LNCaP clone FGC (cell line): Measurements from ENCODE around the gene IQGAP2.

ENCODE experiments used
- DNase-seq: peaks from one replicate; pipeline ENCODE4 v3.0.0-alpha.2; 2011; ENCODE audit warnings: low read depth
- H3K4me3 ChIP-seq: 2 replicates; pipeline ENCODE4 v1.5.1; 2011; ENCODE audit warnings: mild to moderate bottlenecking, low read depth, low read length, control low read depth
- TF ChIP-seq, protein P1 (sequence below): IDR thresholded peaks from 2 replicates; pipeline ENCODE4 v1.5.1; 2012; ENCODE audit warnings: mild to moderate bottlenecking; ENCODE audit not compliant: control insufficient read depth, insufficient read depth; ENCODE audit errors: extremely low read depth

Gene IQGAP2

DNA sequence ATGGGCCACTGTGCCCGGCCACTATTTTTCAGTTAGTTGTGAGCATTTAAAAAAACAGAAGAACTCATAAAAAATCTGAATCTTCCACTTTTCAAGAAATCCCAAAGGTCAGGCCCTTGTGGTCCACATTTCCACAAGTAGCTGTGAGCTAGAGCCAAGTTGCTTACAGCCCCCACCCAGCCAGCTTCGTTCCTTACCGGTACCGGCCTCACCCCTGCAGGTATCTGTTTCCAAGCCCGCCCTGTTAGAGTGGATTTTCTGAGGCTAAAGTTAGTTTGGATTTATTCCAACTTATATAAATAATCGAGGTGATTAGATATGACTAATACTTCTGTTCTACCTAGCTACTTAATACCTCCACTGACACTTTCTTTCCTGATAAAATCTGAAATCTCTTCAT is 139.2 kb downstream of the IQGAP2 start:
- TF ChIP-seq, protein P1, sequence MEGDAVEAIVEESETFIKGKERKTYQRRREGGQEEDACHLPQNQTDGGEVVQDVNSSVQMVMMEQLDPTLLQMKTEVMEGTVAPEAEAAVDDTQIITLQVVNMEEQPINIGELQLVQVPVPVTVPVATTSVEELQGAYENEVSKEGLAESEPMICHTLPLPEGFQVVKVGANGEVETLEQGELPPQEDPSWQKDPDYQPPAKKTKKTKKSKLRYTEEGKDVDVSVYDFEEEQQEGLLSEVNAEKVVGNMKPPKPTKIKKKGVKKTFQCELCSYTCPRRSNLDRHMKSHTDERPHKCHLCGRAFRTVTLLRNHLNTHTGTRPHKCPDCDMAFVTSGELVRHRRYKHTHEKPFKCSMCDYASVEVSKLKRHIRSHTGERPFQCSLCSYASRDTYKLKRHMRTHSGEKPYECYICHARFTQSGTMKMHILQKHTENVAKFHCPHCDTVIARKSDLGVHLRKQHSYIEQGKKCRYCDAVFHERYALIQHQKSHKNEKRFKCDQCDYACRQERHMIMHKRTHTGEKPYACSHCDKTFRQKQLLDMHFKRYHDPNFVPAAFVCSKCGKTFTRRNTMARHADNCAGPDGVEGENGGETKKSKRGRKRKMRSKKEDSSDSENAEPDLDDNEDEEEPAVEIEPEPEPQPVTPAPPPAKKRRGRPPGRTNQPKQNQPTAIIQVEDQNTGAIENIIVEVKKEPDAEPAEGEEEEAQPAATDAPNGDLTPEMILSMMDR, result no peak
- H3K4me3 ChIP-seq, result no peak overlapping the region
- DNase-seq, result no peak

DNA sequence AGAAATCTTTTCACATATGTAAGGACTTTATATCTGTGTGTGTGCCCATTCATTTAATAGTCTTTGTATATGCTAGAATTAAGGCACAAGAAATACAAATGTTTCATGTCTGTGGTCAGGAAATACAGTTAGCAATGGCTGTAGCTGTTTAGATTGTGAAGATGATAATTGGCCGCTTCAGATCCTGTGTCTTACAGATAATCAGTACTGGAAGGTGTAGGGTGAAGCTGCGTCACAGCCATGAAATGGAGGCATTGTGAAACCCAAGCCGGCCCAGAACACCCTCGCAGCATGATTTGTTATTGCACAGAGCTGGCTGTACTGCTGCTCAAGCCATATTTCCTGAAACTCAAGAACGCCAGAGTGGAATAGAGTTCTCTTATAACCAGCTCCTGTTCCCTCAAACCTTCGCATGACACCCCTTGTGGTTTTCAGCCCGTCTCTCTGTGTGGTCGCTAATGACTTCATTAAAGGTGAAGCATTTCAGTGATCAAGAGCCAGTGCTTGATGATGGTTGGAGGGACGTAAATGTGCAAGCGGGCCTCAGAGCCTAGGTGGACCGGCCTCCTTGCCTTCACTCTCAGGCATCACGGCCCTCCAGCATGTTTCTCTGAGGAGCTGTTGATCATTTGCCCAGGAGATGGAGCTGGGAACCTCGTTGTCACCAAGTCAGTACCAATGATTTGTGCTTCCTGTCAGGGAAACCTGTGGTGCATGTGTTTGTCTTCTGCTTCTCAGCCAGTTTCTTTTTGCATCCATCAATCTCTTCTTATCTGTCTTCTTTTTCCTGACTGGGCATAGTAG is 140.0 kb downstream of the IQGAP2 start:
- TF ChIP-seq, protein P1, result no peak
- no peak for DNase-seq
- H3K4me3 ChIP-seq, result no peak overlapping the region

DNA sequence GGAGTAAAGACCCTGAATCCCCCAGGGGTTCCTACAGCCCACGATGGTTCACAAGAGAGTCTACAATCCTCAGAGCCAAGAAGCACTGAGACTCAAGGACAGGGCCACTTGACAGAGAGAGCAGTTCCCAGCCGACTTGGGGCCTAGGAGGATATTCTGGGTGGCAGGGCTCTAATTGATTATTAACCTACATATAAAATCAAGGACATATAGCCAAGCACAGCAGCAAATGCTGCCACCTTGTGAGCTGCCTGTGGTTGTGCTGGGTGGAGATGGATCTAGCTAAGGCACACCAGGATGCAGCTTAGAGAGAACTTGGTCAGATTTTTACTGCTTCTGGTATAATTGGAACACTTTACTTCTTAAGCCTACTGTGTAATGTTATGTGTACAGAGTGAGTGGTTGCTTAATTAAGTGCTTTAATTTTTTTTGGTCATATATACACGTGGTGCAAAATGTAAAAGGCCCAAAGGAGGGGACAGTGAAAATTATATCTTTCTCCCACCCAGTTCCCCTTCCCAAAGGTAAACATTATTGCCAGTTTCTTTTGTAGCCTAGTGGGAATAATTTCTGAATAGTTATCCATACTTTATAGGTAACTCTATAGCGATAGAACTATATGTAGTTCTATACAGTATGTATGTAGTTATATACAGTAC is 141.3 kb downstream of the IQGAP2 start:
- peak; percentile 54 for DNase-seq
- TF ChIP-seq, protein P1, result peak; percentile 98
- no peak overlapping the region for H3K4me3 ChIP-seq

DNA sequence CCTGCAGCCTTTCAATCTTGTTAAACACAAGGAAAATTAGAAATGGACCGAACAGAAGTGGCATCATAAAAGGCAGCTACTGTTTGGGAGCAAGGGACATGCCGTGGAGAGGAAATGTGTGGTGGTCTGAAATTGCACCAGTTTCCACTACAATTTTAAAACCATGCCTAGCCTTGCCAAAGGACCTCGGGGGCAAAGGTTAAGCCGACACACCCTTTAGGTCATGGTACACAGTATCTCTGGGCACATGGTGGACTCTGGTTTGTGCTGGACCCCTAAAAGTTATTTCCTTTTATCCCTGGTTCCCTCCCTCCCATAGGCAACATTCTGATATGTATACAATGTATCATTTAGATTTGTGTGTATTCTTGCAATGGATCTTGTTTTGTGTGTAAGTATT is 142.1 kb downstream of the IQGAP2 start:
- TF ChIP-seq, protein P1, result no peak
- no peak overlapping the region for H3K4me3 ChIP-seq
- DNase-seq, result no peak

DNA sequence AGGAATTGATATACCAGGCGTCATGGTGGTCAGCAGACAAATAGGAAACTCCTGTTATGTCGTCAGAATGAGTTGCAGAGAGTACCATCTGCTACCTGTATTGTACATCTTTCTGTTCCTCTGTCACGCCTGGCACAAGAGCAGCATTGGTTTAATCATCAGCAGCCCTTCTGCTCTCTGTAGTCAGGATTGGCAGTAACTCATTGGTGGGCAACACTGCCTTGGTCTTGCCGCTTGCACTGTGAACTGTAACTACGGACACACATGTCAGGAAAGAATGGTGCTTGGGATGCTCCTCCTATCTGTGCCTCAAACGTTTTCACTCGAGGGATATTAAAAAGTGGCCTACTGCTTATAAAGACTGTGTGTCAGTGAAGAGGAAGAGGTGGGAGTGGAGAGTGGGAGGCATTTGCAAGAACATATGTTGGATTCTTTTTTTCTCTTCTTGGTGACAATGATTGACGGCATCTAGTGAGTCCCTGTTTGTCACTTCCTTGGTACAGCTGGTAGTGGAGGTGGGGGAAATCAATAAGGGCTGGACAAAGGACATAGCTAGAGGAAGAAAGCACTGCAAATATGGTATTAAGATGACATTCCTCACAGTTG is 143.5 kb downstream of the IQGAP2 start:
- TF ChIP-seq, protein P1, result no peak
- DNase-seq, result no peak
- no peak overlapping the region; the same call in 1 of the 2 replicates for H3K4me3 ChIP-seq

DNA sequence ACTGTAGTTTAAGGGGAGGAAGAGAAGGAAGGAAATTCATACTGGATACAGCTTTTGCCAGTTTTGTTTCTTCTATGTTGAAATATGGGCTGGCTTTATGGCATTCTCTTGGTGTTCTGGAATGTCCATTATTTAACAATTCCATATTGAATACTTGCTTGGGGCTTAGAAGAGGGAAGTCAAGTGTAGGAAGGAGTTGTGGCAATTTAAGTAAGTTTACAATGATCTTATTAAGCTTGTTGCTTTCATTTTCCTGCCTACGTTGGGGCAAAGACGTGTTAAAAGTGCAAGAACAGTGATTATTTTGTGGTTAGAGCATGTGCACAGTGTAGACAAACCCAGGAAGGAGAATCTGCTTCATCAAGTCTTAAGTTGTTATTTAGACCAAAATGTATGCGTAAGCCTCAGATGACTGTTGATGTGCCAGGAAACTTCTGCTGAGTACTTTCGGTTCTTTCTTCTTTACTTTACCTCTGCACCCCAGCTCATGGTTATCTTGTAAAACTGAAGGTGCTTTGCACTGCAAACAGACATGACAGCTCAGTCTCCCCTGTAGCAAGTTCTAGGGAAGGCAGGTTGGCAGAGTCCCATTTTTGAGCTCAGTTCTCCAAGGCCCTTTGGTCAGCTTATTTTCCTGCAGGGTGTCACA is 144.3 kb downstream of the IQGAP2 start:
- peak overlapping the region; percentile 33 for H3K4me3 ChIP-seq
- DNase-seq, result peak; percentile 96
- TF ChIP-seq, protein P1, result no peak
